GM20431 (cell line): Measurements from ENCODE around the gene CCDC124.

Source experiments
- in situ Hi-C: fragments of 300-500 bp; cut with MseI, MboI; formaldehyde crosslinking; loops from one replicate; pipeline ENCODE4 v1.15.0; 2020; ENCODE audit warnings: low sequenced_read_pairs; ENCODE audit not compliant: unreplicated experiment

Gene CCDC124

DNA sequence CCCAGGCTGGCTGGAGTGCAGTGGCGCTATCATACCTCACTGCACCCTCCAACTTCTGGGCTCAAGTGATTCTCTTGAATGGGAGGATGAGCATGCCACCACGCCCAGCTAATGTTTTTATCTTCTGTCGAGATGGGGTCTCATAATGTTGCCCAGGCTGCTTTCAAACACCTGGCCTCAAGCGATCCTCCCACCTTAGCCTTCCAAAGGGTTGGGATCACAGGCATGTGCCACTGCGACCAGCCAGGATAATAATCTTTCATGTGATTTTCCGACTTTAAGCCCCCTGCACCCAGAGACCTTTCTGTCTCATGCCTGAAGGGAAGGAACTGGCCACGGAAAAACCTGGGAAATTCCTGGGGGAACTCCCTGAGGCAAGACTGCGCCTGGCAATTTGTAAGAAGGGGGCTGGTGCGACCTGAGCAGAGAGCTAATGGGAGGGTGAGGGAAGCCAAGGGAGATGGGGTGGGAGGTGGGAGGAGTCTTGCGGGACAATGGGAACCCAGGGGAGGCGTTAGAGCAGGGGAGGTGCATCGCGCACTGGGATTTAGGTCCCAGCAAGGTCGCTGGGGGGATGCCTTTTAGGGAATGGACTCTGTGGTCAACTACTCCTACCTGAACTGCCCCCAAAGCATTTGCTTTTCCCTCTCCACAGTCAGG, 1.2 kb upstream of the CCDC124 start:
- in situ Hi-C loops: loop anchor here (5.0 kb wide), 1 partner anchor 64 kb away; no protein-coding TSS in a partner anchor

- in situ Hi-C loops: loop anchor here (5.0 kb wide), 1 partner anchor 66 kb away; no protein-coding TSS in a partner anchor
Observed at GRCh38 chr19:17933414-17934129, 757 bp downstream of the CCDC124 start.

- in situ Hi-C loops: loop anchor here (5.0 kb wide), 1 partner anchor 56 kb away; no protein-coding TSS in a partner anchor
Observed at GRCh38 chr19:17936379-17936778, 3.6 kb downstream of the CCDC124 start.

DNA sequence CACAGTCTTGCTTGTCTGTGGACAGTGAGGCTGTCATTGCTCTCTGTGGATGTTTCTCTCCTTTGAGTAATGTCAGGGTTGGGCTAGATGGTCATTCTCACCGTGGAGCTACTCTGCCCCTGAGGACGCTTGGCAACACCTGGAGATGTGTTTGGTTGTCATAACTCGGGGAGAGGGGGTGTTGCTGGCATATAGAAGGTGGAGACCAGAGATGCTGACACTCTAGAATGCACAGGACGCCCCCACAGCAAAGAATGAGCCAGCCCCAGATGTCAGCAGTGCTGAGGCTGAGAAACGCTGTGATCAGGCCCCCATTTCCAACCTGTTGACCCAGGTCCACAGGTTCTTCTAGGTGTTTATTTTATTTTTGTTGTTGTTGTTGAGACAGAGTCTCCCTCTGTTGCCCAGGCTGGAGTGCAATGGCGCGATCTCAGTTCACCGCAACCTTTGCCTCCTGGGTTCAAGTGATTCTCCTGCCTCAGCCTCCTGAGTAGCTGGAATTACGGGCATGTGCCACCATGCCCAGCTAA, 4.6 kb downstream of the CCDC124 start:
- in situ Hi-C loops: loop anchor here (5.0 kb wide), 1 partner anchor 55 kb away; no protein-coding TSS in a partner anchor

DNA sequence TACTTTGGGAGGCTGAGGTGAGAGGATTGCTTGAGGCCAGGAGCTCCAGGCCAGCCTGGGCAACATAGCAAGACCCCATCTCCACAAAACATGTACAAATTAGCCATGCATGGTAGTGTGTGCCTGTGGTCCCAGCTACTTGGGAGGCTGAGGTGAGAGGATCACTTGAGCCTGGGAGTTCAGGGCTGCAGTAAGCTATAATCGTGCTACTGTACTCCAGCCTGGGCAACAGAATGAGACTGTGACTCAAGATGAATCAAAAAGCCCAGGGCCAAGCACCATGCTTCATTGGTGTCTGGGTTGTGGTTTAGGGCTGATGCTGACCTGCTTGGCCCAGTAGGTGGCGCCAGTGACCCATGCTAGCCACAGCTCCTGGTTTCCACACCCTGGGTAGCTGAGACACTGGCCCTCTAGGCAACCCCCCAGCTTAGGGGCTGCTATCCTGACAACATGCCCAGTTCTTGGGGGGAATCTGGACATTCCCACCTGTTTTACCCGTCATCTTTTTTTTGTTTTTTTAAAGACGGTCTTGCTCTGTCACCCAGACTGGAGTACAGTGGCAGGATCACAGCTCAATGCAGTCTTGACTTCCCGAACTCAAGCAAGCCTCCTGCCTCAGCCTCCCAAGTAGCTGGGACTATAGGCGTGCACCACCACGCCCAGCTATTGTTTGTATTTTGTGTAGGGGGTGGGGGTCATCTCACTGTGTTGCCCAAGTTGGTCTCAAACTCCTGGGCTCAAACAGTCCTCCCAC, 5.5 kb downstream of the CCDC124 start:
- in situ Hi-C loops: loop anchor here (5.0 kb wide), 1 partner anchor 54 kb away; no protein-coding TSS in a partner anchor

DNA sequence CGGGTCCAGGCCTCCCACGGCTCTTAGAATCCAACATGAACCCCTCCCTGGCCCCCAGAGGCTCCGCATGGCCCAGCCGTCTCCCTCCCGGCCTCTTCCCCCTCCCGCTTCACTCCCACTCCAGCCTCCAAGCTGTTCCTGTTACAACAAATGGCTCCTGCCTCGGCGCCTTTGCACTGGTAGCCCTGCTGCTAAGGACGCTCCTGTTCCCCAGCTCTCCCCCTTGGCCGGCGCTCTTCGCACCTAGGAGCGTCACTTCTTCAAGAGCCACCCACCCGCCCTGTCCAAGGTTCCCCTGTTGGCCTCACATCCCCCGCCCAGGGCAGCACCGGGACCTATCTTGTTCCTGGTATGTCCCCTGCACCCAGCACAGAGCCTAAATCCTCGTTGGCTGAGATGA, 9.4 kb downstream of the CCDC124 start:
- in situ Hi-C loops: no loop called here

DNA sequence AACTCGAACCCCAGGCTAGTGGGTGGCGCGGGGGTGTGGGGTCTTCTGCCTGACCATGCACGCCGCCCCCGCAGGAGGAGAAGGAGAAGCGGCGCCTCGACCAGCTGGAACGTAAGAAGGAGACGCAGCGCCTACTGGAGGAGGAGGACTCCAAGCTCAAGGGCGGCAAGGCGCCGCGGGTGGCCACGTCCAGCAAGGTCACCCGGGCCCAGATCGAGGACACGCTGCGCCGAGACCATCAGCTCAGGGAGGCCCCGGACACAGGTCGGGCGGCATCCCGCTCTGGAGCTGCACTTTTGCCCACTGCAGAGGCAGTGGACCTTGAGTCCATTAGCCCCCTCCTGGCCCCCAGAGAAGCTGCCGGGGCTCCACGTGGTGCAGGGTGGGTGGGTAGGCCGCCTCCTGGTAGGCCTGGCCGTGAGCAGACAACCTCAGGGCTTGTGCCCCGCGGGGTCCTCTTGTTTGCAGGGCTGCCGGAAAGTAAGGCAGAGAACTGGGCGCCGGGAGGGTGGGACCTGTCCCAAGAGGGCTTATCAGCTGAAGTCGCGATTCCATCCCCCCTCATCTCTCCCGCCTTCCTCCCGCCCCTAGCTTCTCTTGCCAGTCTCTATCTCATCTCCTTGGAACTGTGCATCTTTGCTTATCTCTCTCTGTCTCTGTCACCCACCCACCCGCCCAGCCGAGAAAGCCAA, 9.9 kb downstream of the CCDC124 start:
- in situ Hi-C loops: no loop called here

DNA sequence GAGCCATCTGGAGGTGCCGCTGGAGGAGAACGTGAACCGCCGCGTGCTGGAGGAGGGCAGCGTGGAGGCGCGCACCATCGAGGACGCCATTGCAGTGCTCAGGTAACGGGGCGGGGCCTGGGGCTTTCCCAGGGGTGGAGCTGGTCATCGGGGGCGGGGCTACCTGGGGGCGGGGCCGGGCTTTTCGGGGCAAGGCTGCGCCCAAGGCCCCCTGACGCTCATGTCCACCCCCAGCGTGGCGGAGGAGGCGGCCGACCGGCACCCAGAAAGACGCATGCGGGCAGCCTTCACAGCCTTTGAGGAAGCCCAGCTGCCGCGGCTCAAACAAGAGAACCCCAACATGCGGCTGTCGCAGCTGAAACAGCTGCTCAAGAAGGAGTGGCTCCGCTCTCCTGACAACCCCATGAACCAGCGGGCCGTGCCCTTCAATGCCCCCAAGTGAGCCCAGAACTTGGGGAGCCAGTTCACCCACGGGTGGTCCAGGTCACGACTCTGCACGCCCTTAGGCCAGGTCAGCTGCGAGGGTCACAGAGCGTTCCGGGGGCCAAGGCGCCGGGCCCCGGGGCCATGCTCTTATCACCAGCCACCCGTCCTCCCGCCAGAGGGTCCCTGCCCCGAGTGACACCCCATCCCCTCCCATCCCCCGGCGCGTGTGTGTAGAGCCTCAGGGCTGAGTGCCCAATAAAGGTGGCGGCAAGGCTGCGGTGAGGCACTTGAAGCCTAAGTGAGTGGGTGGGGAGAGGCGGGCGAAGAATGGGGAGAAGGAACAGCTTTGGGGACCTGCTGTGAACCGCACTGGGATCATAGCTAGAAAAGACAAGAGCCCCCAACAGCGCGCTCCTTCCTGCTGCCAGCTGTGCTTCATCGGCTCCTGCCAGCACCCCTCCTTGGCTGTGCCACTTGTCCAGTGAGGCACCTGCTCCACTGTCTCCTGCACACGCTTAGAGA, 10.7 kb downstream of the CCDC124 start:
- in situ Hi-C loops: no loop called here

DNA sequence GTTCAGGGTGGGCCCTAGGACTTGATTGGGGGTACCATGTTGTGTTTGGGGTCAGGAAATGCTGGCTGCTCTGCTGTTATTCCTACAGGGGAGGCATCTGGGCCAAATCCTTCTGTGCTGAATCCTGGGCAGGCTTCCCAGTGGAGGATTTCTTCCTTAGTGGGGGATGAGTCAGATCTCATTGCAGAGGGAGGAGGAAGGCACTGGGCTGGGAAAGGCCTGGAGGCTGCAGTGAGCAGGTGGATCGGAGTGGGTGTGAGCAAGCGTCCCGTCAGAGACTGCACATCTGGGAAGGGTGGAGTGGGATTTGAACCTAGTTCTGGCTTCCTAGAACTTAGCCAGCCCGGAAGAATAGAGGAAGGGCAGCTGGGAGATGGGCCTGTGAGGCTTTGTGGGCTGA, 11.5 kb downstream of the CCDC124 start:
- in situ Hi-C loops: no loop called here

GRCh38 chr19:17946965-17947784, 14.4 kb downstream of the CCDC124 start:
- in situ Hi-C loops: no loop called here

- in situ Hi-C loops: no loop called here
Observed at GRCh38 chr19:17947815-17948513, 15.1 kb downstream of the CCDC124 start.

DNA sequence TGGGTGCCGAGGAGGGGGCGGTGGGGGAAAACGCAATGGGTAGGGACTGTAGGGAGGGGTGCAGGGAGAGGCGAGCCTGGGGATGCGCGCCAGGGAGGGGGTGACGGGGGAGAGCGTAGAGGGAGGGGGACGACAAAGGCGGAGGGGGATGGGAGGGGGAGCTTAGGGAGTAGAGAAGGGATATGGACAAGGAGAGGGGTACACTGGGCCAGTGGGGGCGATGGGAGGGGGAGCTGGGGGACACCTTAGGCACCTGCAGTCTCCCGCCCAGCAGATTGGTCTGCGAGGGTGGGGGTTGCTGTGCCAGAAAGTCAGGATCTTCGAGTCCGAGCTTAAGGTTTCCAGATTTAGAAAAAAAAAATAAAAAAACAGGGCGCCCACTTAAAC, 15.7 kb downstream of the CCDC124 start:
- in situ Hi-C loops: no loop called here

DNA sequence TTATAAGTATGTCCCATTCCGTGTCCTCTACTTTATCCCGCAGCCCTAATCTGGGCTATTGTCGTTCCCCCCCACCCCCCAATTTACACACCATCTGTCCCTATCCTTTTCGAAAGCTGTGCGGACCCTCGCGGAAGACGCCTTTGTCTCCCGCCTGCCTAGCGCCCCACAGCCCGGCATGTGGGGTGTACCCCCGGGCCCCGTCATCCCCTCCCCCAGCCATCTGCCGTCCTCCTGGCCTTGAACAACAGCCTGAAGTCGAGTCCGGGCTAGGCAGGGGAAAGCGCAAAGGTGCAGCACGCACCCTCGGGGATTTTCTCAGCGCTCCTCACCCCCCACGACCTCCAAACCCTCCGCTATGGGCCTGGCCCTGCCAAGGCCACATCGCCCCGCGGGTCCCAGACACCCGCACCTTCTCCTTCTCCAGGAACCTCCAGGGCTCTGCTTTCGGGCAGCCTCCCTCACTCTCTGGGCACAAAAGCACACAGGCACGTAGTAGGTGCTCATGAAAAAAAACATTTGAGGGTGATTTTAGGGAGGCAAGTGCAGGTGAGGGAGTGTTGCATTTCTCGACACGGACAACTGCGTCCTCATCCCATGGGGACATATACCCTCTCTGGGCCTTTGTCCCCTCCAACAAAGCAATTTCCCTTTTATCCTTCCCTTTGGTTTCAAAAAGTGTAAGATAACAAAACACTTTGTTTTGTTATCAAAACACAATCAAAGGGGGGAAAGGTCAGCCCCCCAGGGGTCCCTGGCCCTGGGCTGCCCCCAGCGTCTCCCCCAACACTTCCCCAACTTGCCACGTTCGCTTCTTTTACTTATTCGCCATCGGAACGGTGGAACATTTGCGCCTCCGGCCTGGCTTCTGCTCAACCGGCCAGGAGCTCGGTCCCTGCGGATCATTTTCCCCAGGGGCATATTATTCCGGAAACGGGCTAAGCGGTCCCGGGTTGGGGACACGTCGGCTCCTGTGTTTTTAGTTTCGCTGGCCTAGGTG, 16.4 kb downstream of the CCDC124 start:
- in situ Hi-C loops: no loop called here

DNA sequence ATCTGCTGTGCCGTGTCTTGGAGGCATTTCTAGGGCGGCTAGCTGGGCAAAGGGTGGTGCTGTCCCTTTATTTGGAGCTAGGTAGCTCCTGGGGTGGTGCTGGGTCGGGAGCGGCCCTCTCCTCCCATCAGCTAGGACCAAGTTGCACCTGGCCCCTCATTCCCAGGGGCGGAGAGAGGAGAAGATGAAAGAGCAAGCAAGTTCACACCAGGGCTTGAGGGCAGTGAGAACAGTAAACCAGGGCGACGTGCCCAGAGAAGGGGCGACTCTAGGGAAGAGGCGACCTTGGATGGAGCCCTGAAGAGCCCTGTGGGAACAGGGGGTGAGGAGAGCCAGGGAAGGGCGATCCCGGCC, 17.1 kb downstream of the CCDC124 start:
- in situ Hi-C loops: loop anchor here (10.0 kb wide), 1 partner anchor 105 kb away; no protein-coding TSS in a partner anchor

DNA sequence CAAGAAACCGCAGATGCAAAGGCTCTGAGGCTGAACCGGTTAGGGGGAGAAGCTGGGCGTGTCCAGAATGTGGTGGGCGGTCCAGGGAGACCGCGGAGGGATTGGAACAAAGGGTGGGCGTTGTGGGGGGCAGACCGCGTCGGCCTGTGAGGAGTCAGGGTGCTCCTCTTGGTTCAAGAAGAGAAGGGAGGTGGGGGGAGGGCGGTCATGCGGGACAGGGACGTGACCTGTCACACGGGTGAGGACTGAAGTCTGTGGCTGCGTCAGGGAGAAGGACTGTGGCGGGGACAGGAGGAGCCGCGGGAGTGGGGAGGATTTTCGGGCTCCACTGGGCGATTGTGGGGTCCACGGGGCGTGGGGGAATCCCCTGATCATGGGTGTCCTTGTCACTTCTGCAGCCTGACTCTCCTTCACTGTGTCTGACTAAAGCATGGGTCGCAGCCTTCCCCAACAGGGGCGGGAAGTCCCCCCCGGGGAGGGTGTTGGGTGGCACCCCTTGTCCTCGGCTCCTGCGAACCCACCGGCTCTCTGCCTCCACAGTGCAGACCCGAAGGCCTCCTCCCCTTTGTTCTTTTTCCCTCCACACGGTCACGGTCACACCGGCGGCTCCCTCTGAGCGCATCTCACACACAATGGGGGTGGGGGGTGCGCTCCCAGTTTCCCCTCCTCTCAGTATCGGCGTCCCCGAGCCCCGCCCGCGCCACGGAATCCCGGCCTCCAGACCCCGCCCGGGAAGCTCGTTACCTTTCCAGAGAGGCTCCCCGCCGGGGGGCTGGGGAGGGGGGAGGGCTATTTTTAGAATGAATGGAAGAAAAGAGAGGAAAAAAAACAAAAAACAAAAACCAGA, 17.7 kb downstream of the CCDC124 start:
- in situ Hi-C loops: loop anchor here (10.0 kb wide), 1 partner anchor 104 kb away; no protein-coding TSS in a partner anchor
